Epithelial cell of proximal tubule (primary cell): Measurements from ENCODE around the gene RNU1-2. TPM values are rescaled to one million over a fixed set of nuclear protein-coding genes. Genes with fewer than 3 reads are reported as not detected.

Experiments used
- DNase-seq: peaks from one replicate; pipeline ENCODE4 v3.0.0-alpha.2; 2011; ENCODE audit warnings: low read depth
- H3K4me3 ChIP-seq: 2 replicates; pipeline ENCODE4 v1.5.1; 2011; ENCODE audit warnings: low read depth, mild to moderate bottlenecking, low read length
- CTCF ChIP-seq: conservative IDR thresholded peaks from 2 replicates; pipeline ENCODE4 v1.5.1; 2012; ENCODE audit warnings: low read depth, mild to moderate bottlenecking, low read length
- total RNA-seq: library from RNA; depleted of rRNA; stranded (reverse); fragments of >200 nt; gene quantifications from 2 replicates; pipeline ENCODE4 v1.2.3, GENCODE V29; 2015

Gene RNU1-2
- total RNA-seq, 1 donor from 2014 or later = under 0.01 TPM

GRCh38 chr1:16922885-16923431 is 27.2 kb downstream of the RNU1-2 start:
- H3K4me3 ChIP-seq = no peak overlapping the region
- TF ChIP-seq CTCF = no peak
- DNase-seq = no peak

GRCh38 chr1:16924216-16924918 is 28.6 kb downstream of the RNU1-2 start:
- no peak for TF ChIP-seq CTCF
- no peak overlapping the region for H3K4me3 ChIP-seq
- no peak for DNase-seq

GRCh38 chr1:16924919-16925477 is 29.2 kb downstream of the RNU1-2 start:
- DNase-seq = no peak
- TF ChIP-seq CTCF = peak; percentile 30
- no peak overlapping the region for H3K4me3 ChIP-seq

GRCh38 chr1:16925635-16926490 is 30.1 kb downstream of the RNU1-2 start:
- no peak overlapping the region for H3K4me3 ChIP-seq
- no peak for DNase-seq
- no peak for TF ChIP-seq CTCF

- no peak for TF ChIP-seq CTCF
- H3K4me3 ChIP-seq = no peak overlapping the region
- DNase-seq = no peak
Measured at GRCh38 chr1:16926491-16927073, 30.8 kb downstream of the RNU1-2 start.

GRCh38 chr1:16927256-16927655 is 31.5 kb downstream of the RNU1-2 start:
- H3K4me3 ChIP-seq = no peak overlapping the region
- no peak for DNase-seq
- no peak for TF ChIP-seq CTCF
